Astrocyte (in vitro differentiated cells and primary cell): ENCODE results near the gene ZBTB12.

Experiments
- EZH2 ChIP-seq: IDR thresholded peaks from 2 replicates; pipeline ENCODE4 v1.6.1; 2012; ENCODE audit warnings: mild to moderate bottlenecking, low read length, inconsistent platforms; ENCODE audit not compliant: insufficient read depth
- TF ChIP-seq, protein P1 (sequence below): IDR thresholded peaks from 2 replicates; pipeline ENCODE4 v1.5.1; 2011; ENCODE audit warnings: low read depth, mild to moderate bottlenecking, inconsistent platforms, low read length, moderate library complexity; ENCODE audit not compliant: insufficient read depth

DNA sequence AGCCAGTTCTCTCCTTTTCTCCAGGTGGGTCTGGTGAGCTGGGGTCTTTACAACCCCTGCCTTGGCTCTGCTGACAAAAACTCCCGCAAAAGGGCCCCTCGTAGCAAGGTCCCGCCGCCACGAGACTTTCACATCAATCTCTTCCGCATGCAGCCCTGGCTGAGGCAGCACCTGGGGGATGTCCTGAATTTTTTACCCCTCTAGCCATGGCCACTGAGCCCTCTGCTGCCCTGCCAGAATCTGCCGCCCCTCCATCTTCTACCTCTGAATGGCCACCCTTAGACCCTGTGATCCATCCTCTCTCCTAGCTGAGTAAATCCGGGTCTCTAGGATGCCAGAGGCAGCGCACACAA, 43.2 kb upstream of the ZBTB12 start:
- TF ChIP-seq, protein P1, sequence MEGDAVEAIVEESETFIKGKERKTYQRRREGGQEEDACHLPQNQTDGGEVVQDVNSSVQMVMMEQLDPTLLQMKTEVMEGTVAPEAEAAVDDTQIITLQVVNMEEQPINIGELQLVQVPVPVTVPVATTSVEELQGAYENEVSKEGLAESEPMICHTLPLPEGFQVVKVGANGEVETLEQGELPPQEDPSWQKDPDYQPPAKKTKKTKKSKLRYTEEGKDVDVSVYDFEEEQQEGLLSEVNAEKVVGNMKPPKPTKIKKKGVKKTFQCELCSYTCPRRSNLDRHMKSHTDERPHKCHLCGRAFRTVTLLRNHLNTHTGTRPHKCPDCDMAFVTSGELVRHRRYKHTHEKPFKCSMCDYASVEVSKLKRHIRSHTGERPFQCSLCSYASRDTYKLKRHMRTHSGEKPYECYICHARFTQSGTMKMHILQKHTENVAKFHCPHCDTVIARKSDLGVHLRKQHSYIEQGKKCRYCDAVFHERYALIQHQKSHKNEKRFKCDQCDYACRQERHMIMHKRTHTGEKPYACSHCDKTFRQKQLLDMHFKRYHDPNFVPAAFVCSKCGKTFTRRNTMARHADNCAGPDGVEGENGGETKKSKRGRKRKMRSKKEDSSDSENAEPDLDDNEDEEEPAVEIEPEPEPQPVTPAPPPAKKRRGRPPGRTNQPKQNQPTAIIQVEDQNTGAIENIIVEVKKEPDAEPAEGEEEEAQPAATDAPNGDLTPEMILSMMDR, result no peak
- no peak for TF ChIP-seq EZH2
